Sigmoid colon (tissue), 7 donors: ENCODE data around the gene SAPCD2. TPM values are rescaled to one million over a fixed set of nuclear protein-coding genes. Genes with fewer than 3 reads are reported as not detected.

Experiments
- DNase-seq: peaks from one replicate; pipeline ENCODE4 v3.0.0-alpha.2; 2019
- H3K27ac ChIP-seq, 4 donors: fragments of 200-600 bp; sonication (generic); one replicate each; pipeline ENCODE4 v1.5.1; 2016 to 2019; ENCODE audit warnings: mild to moderate bottlenecking in 1 of 4
- H3K27me3 ChIP-seq, 3 donors: fragments of 200-600 bp; sonication (generic); one replicate each; pipeline ENCODE4 v1.5.1; 2019; ENCODE audit warnings: mild to moderate bottlenecking in 1 of 3
- H3K36me3 ChIP-seq, 4 donors: fragments of 200-600 bp; sonication (generic); one replicate each; pipeline ENCODE4 v1.5.1; 2016 to 2019
- H3K4me1 ChIP-seq, 4 donors: fragments of 200-600 bp; sonication (generic); one replicate each; pipeline ENCODE4 v1.5.1; 2017 to 2019
- H3K4me3 ChIP-seq, 4 donors: fragments of 200-600 bp; sonication (generic); one replicate each; pipeline ENCODE4 v1.5.1; 2017 to 2019; ENCODE audit warnings: mild to moderate bottlenecking in 2 of 4, moderate library complexity in 1 of 4
- H3K9me3 ChIP-seq, 4 donors: fragments of 200-600 bp in 3 of 4; sonication (generic) in 3 of 4; one replicate each; pipeline versions ENCODE4 v1.5.1 to v1.6.1; 2013 to 2019
- CTCF ChIP-seq, 4 experiments: fragments of 450-650 bp in 3 of 4; fragments of 200-600 bp in 1 of 4; IDR thresholded peaks; one replicate each; pipeline ENCODE4 v1.5.1; 2016 to 2019; ENCODE audit warnings: antibody characterized with exemption in 4 of 4, mild to moderate bottlenecking in 3 of 4, moderate library complexity in 2 of 4
- EP300 ChIP-seq, 4 donors: sonication (generic); formaldehyde crosslinking; IDR thresholded peaks; one replicate each; pipeline ENCODE4 v1.6.1; 2017; ENCODE audit warnings: antibody characterized with exemption in 4 of 4
- POLR2A ChIP-seq, 2 donors: fragments of 450-650 bp; IDR thresholded peaks; one replicate each; pipeline ENCODE4 v1.6.1; 2016; ENCODE audit warnings: antibody characterized with exemption in 2 of 2, mild to moderate bottlenecking in 2 of 2, moderate library complexity in 2 of 2
- POLR2AphosphoS5 ChIP-seq, 4 donors: sonication (generic); formaldehyde crosslinking; IDR thresholded peaks; one replicate each; pipeline ENCODE4 v1.6.1; 2017; ENCODE audit warnings: antibody characterized with exemption in 4 of 4
- WGBS, 2 donors: extraction: QIAGEN DNeasy Blood & Tissue Kit; methylation state at CpG; one replicate each; pipeline ENCODE4 v1.1.7; 2013; 5-methylcytosine and 5-hydroxymethylcytosine counted together
- intact Hi-C: fragments of 100-400 bp; cut with DNase I; formaldehyde crosslinking; loops from one replicate; pipeline ENCODE4 v1.15.1; 2023
- polyA plus RNA-seq, 3 donors: library from polyadenylated mRNA; stranded (reverse); fragments of 200-250 nt; gene quantifications; one replicate each; pipeline ENCODE4 v1.2.3, GENCODE V29; 2013
- total RNA-seq, 4 donors: library from RNA; depleted of rRNA; stranded (reverse); fragments of >200 nt; gene quantifications; one replicate each; pipeline ENCODE4 v1.1.0, GENCODE V29; 2016
- donor health status: healthy with polysubstance abuse.
- donor health status: Bipolar disorder and iron deficiency.
- donor health status: healthy.

SAPCD2 gene
- total and polyA plus RNA-seq, 7 donors: 0.81 to 16.4 (median 3.7) TPM; not detected in 3

GRCh38 chr9:137058521-137059234 is 11.7 kb downstream of the SAPCD2 start:
- intact Hi-C loops: no loop called here
- Histone ChIP-seq H3K4me3 (no peak overlapping the region), H3K27ac (no peak overlapping the region), H3K36me3 (no peaks in the 10 kb centered on the region), H3K4me1 (peaks cover 0 to 37% (median 33%) of the 10 kb centered on the region in 4 donors), H3K27me3 (peaks cover 5 to 6% (median 6%) of the 10 kb centered on the region in 3 donors), H3K9me3 (no peaks in the 10 kb centered on the region)
- TF ChIP-seq CTCF (IDR thresholded peaks at IDR 0.05) (no peak), EP300 (IDR thresholded peaks at IDR 0.05) (no peak), POLR2A (IDR thresholded peaks at IDR 0.05) (no peak), POLR2AphosphoS5 (IDR thresholded peaks at IDR 0.05) (no peak)
- no peak for DNase-seq
- 58 to 76% methylated on average over 9 of the region's 9 CpGs for WGBS, 2 donors

GRCh38 chr9:137057545-137057944 is 12.8 kb downstream of the SAPCD2 start:
- intact Hi-C loops: no loop called here
- Histone ChIP-seq H3K27me3 (peaks cover 16 to 17% (median 17%) of the 10 kb centered on the region in 3 donors), H3K4me3 (no peak overlapping the region), H3K9me3 (no peaks in the 10 kb centered on the region), H3K27ac (no peak overlapping the region), H3K36me3 (no peaks in the 10 kb centered on the region), H3K4me1 (peaks cover 0 to 45% (median 40%) of the 10 kb centered on the region in 4 donors)
- WGBS, 2 donors: 17 to 59% methylated on average over 16 of the region's 16 CpGs
- no peak for TF ChIP-seq EP300 (IDR thresholded peaks at IDR 0.05)
- no peak for TF ChIP-seq POLR2A (IDR thresholded peaks at IDR 0.05)
- no peak for TF ChIP-seq CTCF (IDR thresholded peaks at IDR 0.05)
- DNase-seq: no peak

GRCh38 chr9:137056739-137057415 is 13.5 kb downstream of the SAPCD2 start:
- Histone ChIP-seq H3K27me3 (peaks cover 18 to 24% (median 23%) of the 10 kb centered on the region in 3 donors), H3K4me1 (peaks cover 0 to 45% (median 40%) of the 10 kb centered on the region in 4 donors), H3K36me3 (no peaks in the 10 kb centered on the region), H3K9me3 (no peaks in the 10 kb centered on the region), H3K4me3 (no peak overlapping the region), H3K27ac (no peak overlapping the region)
- intact Hi-C loops: no loop called here
- TF ChIP-seq CTCF (IDR thresholded peaks at IDR 0.05) (no peak), POLR2A (IDR thresholded peaks at IDR 0.05) (no peak), POLR2AphosphoS5 (IDR thresholded peaks at IDR 0.05) (no peak), EP300 (IDR thresholded peaks at IDR 0.05) (no peak)
- WGBS, 2 donors: 26 to 70% methylated on average over 17 of the region's 17 CpGs
- DNase-seq: no peak

- Histone ChIP-seq H3K9me3 (no peaks in the 10 kb centered on the region), H3K4me3 (no peak overlapping the region), H3K36me3 (no peaks in the 10 kb centered on the region), H3K4me1 (peaks cover 0 to 45% (median 40%) of the 10 kb centered on the region in 4 donors), H3K27ac (peak overlapping the region; percentile 62 to 69 (median 65)), H3K27me3 (peaks cover 18 to 36% (median 33%) of the 10 kb centered on the region in 3 donors)
- intact Hi-C loops: no loop called here
- DNase-seq: peak; percentile 97
- peak in 2 of 4 donors; percentile 23 to 39 for TF ChIP-seq POLR2AphosphoS5 (IDR thresholded peaks at IDR 0.05)
- no peak for TF ChIP-seq POLR2A (IDR thresholded peaks at IDR 0.05)
- 12 to 48% methylated on average over 28 of the region's 28 CpGs for WGBS, 2 donors
These were observed 14.7 kb downstream of the SAPCD2 start for GRCh38 chr9:137055385-137056364.
